ENCODE results near the gene DYRK1B. TPM values are rescaled to one million over a fixed set of nuclear protein-coding genes. Genes with fewer than 3 reads are reported as not detected.

Gene DYRK1B
- total and polyA plus RNA-seq, 4 donors: 7.9 to 25.6 (median 20.8) TPM

GRCh38 chr19:39858541-39858940 is 24.6 kb upstream of the DYRK1B start:
- peak in 1 of 3 donors; percentile 82 for DNase-seq
- H3K4me1 ChIP-seq (ENCODE audit: control insufficient read depth in 5 of 5, insufficient read depth in 5 of 5, low read length in 5 of 5): no peaks in the 10 kb centered on the region
- no peaks in the 10 kb centered on the region for H3K36me3 ChIP-seq (ENCODE audit: control insufficient read depth in 4 of 4, insufficient read depth in 4 of 4, low read length in 4 of 4)
- TF ChIP-seq CTCF (IDR thresholded peaks at IDR 0.05; ENCODE audit: control extremely low read depth, extremely low read depth): no peak
- H3K9me3 ChIP-seq (ENCODE audit: control insufficient read depth in 4 of 4, insufficient read depth in 3 of 4, low read length in 3 of 4): peaks cover 0 to 3% (median 0%) of the 10 kb centered on the region in 4 donors
- no peak overlapping the region for H3K4me3 ChIP-seq
- 45 to 77% methylated on average over 11 of the region's 11 CpGs for WGBS, 2 donors
- no peak overlapping the region for H3K9ac ChIP-seq (ENCODE audit: insufficient read depth in 1 of 2, low read length in 2 of 2)
- no peaks in the 10 kb centered on the region for H3K27me3 ChIP-seq (ENCODE audit: control insufficient read depth in 3 of 3, insufficient read depth in 3 of 3, low read length in 2 of 3)
- H3K27ac ChIP-seq (ENCODE audit: low read depth in 1 of 2, low read length in 1 of 2): no peak overlapping the region
- ATAC-seq (ENCODE audit: insufficient read depth, low FRiP score): no peak

GRCh38 chr19:39852882-39853281 is 18.9 kb upstream of the DYRK1B start:
- H3K36me3 ChIP-seq (ENCODE audit: control insufficient read depth in 4 of 4, insufficient read depth in 4 of 4, low read length in 4 of 4): no peaks in the 10 kb centered on the region
- H3K4me1 ChIP-seq (ENCODE audit: control insufficient read depth in 5 of 5, insufficient read depth in 5 of 5, low read length in 5 of 5): no peaks in the 10 kb centered on the region
- no peak for TF ChIP-seq CTCF (IDR thresholded peaks at IDR 0.05; ENCODE audit: control extremely low read depth, extremely low read depth)
- H3K27ac ChIP-seq (ENCODE audit: low read depth in 1 of 2, low read length in 1 of 2): no peak overlapping the region
- H3K9me3 ChIP-seq (ENCODE audit: control insufficient read depth in 4 of 4, insufficient read depth in 3 of 4, low read length in 3 of 4): peaks cover 0 to 3% (median 0%) of the 10 kb centered on the region in 4 donors
- ATAC-seq (ENCODE audit: insufficient read depth, low FRiP score) (no peak), DNase-seq (no peak)
- no peaks in the 10 kb centered on the region for H3K27me3 ChIP-seq (ENCODE audit: control insufficient read depth in 3 of 3, insufficient read depth in 3 of 3, low read length in 2 of 3)
- no peak overlapping the region for H3K9ac ChIP-seq (ENCODE audit: insufficient read depth in 1 of 2, low read length in 2 of 2)
- 95 to 96% methylated on average over 7 of the region's 7 CpGs for WGBS, 2 donors
- no peak overlapping the region for H3K4me3 ChIP-seq

- H3K9me3 ChIP-seq (ENCODE audit: control insufficient read depth in 4 of 4, insufficient read depth in 3 of 4, low read length in 3 of 4): peaks cover 0 to 2% (median 0%) of the 10 kb centered on the region in 4 donors
- H3K27ac ChIP-seq (ENCODE audit: low read depth in 1 of 2, low read length in 1 of 2): no peak overlapping the region
- no peaks in the 10 kb centered on the region for H3K27me3 ChIP-seq (ENCODE audit: control insufficient read depth in 3 of 3, insufficient read depth in 3 of 3, low read length in 2 of 3)
- H3K4me1 ChIP-seq (ENCODE audit: control insufficient read depth in 5 of 5, insufficient read depth in 5 of 5, low read length in 5 of 5): peaks cover 0 to 8% (median 4%) of the 10 kb centered on the region in 5 donors
- no peak overlapping the region for H3K9ac ChIP-seq (ENCODE audit: insufficient read depth in 1 of 2, low read length in 2 of 2)
- no peak overlapping the region for H3K4me3 ChIP-seq
- H3K36me3 ChIP-seq (ENCODE audit: control insufficient read depth in 4 of 4, insufficient read depth in 4 of 4, low read length in 4 of 4): no peaks in the 10 kb centered on the region
- DNase-seq (no peak), ATAC-seq (ENCODE audit: insufficient read depth, low FRiP score) (no peak)
- TF ChIP-seq CTCF (IDR thresholded peaks at IDR 0.05; ENCODE audit: control extremely low read depth, extremely low read depth): no peak
- WGBS, 2 donors: 77 to 98% methylated on average over 2 of the region's 2 CpGs
These were observed 16.9 kb upstream of the DYRK1B start for GRCh38 chr19:39850892-39851291.

GRCh38 chr19:39848392-39848791 is 14.4 kb upstream of the DYRK1B start:
- ATAC-seq (ENCODE audit: insufficient read depth, low FRiP score) (no peak), DNase-seq (no peak)
- H3K27me3 ChIP-seq (ENCODE audit: control insufficient read depth in 3 of 3, insufficient read depth in 3 of 3, low read length in 2 of 3): no peaks in the 10 kb centered on the region
- no peaks in the 10 kb centered on the region for H3K9me3 ChIP-seq (ENCODE audit: control insufficient read depth in 4 of 4, insufficient read depth in 3 of 4, low read length in 3 of 4)
- H3K9ac ChIP-seq (ENCODE audit: insufficient read depth in 1 of 2, low read length in 2 of 2): no peak overlapping the region
- H3K36me3 ChIP-seq (ENCODE audit: control insufficient read depth in 4 of 4, insufficient read depth in 4 of 4, low read length in 4 of 4): no peaks in the 10 kb centered on the region
- no peak overlapping the region for H3K4me3 ChIP-seq
- 92 to 100% methylated on average over 4 of the region's 4 CpGs for WGBS, 2 donors
- TF ChIP-seq CTCF (IDR thresholded peaks at IDR 0.05; ENCODE audit: control extremely low read depth, extremely low read depth): no peak
- peaks cover 3 to 25% (median 15%) of the 10 kb centered on the region in 5 donors for H3K4me1 ChIP-seq (ENCODE audit: control insufficient read depth in 5 of 5, insufficient read depth in 5 of 5, low read length in 5 of 5)
- H3K27ac ChIP-seq (ENCODE audit: low read depth in 1 of 2, low read length in 1 of 2): no peak overlapping the region
